PC-9 (cell line): ENCODE measurements around the gene TBCK. TPM values are rescaled to one million over a fixed set of nuclear protein-coding genes. Genes with fewer than 3 reads are reported as not detected.

Experiments used
- BruUV-seq: library from RNA; stranded (reverse); fragments of 400-500 nt; replicated peaks from 2 replicates; lab custom pipeline; 2021; lab: Mats Ljungman, UMichigan
- CTCF ChIA-PET: fragments of 300-600 bp; sonication (Branson Sonifier 250); formaldehyde crosslinking; loops from one replicate; lab custom pipeline; 2022; ENCODE audit warnings: antibody characterized with exemption; lab: Charles Lee
- POLR2A ChIA-PET: fragments of 300-600 bp; sonication (Branson Sonifier 250); formaldehyde crosslinking; loops from one replicate; lab custom pipeline; 2022; ENCODE audit warnings: antibody characterized with exemption; ENCODE audit not compliant: unreplicated experiment; lab: Charles Lee
- DNase-seq, 2 experiments: peaks; one replicate each; pipeline versions ENCODE4 v3.0.0 to v3.0.0-alpha.2; 2015 to 2022; ENCODE audit warnings: mixed read lengths in 1 of 2
- H2AFZ ChIP-seq: fragments of 200-600 bp; sonication (generic); 2 replicates; pipeline ENCODE4 v1.8.1; 2017; ENCODE audit warnings: antibody characterized with exemption
- H3F3A ChIP-seq: fragments of 200-600 bp; sonication (generic); 2 replicates; pipeline ENCODE4 v1.8.1; 2017; ENCODE audit warnings: antibody characterized with exemption, mild to moderate bottlenecking, low read depth; ENCODE audit not compliant: insufficient read depth
- H3K27ac ChIP-seq: fragments of 200-600 bp; sonication (generic); 2 replicates; pipeline ENCODE4 v1.6.1; 2016; ENCODE audit warnings: mixed run types
- H3K27me3 ChIP-seq: fragments of 200-600 bp; sonication (generic); 2 replicates; pipeline ENCODE4 v1.6.1; 2016; ENCODE audit warnings: low read depth, mixed run types; ENCODE audit not compliant: insufficient read depth
- H3K36me3 ChIP-seq: fragments of 200-600 bp; sonication (generic); 2 replicates; pipeline ENCODE4 v1.6.1; 2016; ENCODE audit warnings: low read depth, mixed run types
- H3K4me1 ChIP-seq: fragments of 200-600 bp; sonication (generic); replicated peaks from 2 replicates; pipeline ENCODE4 v1.6.1; 2016; ENCODE audit warnings: mixed run types; ENCODE audit not compliant: insufficient read depth
- H3K4me2 ChIP-seq: fragments of 200-600 bp; sonication (generic); 2 replicates; pipeline ENCODE4 v1.6.1; 2017; ENCODE audit warnings: mixed run types
- H3K4me3 ChIP-seq: fragments of 200-600 bp; sonication (generic); 2 replicates; pipeline ENCODE4 v1.6.1; 2016; ENCODE audit warnings: mixed run types
- H3K79me2 ChIP-seq: fragments of 200-600 bp; sonication (generic); 2 replicates; pipeline ENCODE4 v1.6.1; 2017; ENCODE audit warnings: low read depth, mixed run types
- H3K9me2 ChIP-seq: fragments of 200-600 bp; sonication (generic); 2 replicates; pipeline ENCODE4 v1.8.1; 2017; ENCODE audit warnings: mild to moderate bottlenecking; ENCODE audit not compliant: insufficient read depth
- H3K9me3 ChIP-seq: fragments of 200-600 bp; sonication (generic); 2 replicates; pipeline ENCODE4 v1.8.1; 2016; ENCODE audit warnings: low read depth; ENCODE audit not compliant: insufficient read depth
- H4K20me1 ChIP-seq: fragments of 200-600 bp; sonication (generic); 2 replicates; pipeline ENCODE4 v1.8.1; 2017; ENCODE audit not compliant: insufficient read depth
- EZH2 ChIP-seq: fragments of 200-600 bp; sonication (generic); IDR thresholded peaks from 2 replicates; pipeline ENCODE4 v1.8.0; 2017; ENCODE audit warnings: antibody characterized with exemption, low read depth
- intact Hi-C: fragments of 100-400 bp; cut with micrococcal nuclease; formaldehyde crosslinking; loops from one replicate; pipeline ENCODE4 v1.10.0; 2022; ENCODE audit not compliant: unreplicated experiment
- total RNA-seq: library from RNA; stranded (reverse); gene quantifications from 2 replicates; pipeline ENCODE4 v1.2.3, GENCODE V29; 2021
- TF ChIP-seq, protein P1 (sequence below): fragments of 200-600 bp; sonication (generic); conservative IDR thresholded peaks from 2 replicates; pipeline ENCODE4 v1.6.1; 2017; ENCODE audit warnings: mixed run types, antibody characterized with exemption, mild to moderate bottlenecking, moderate library complexity

TBCK gene
- total RNA-seq, 1 experiment from 2014 or later = 18.7 TPM

DNA sequence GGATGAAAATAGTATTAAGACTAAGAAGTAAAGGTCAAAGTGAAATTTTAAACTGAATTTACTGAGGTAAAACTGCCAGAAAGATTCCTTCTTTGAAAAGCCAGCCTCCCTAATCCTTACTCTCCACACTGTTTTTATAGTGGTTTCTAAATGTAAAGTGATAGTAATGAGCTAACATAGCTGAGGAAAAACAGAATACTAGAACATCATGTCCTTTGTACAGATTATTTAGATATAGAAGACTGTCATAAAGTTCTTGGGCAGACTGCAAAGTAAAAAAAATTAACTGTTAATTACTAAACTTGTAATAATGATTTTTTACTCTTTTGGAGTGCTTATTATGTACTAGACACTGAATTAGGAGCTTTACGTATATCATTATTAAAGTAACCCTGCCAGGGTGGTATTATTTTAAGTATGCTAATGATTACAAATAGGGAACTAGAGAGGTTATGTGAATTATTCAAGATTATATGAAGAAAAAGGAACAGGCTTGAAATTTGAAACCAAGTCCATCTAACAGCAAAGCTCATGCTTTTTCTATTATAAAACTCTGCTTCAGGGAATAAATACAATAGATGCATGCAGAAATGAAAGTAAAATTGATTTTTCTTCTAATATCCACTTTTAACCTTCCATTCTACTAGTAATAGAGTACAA is 150.5 kb downstream of the TBCK start:
- H3K9me2 ChIP-seq = no peaks in the 10 kb centered on the region

GRCh38 chr4:106162278-106162677 is 153.7 kb downstream of the TBCK start:
- Histone ChIP-seq H3K9me3 (no peaks in the 10 kb centered on the region), H3K9me2 (no peaks in the 10 kb centered on the region), H2AFZ (no peak overlapping the region), H3K36me3 (no peaks in the 10 kb centered on the region), H3K79me2 (no peaks in the 10 kb centered on the region), H3K4me1 (no peaks in the 10 kb centered on the region), H3K4me2 (no peak overlapping the region), H3K27me3 (no peaks in the 10 kb centered on the region), H3F3A (no peaks in the 10 kb centered on the region), H3K4me3 (no peak overlapping the region), H4K20me1 (no peaks in the 10 kb centered on the region), H3K27ac (no peak overlapping the region)
- CTCF ChIA-PET = no interaction called here
- POLR2A ChIA-PET = no interaction called here
- no peak for DNase-seq
- BruUV-seq = no TSS peak
- intact Hi-C loops = no loop called here
- TF ChIP-seq, protein P1, sequence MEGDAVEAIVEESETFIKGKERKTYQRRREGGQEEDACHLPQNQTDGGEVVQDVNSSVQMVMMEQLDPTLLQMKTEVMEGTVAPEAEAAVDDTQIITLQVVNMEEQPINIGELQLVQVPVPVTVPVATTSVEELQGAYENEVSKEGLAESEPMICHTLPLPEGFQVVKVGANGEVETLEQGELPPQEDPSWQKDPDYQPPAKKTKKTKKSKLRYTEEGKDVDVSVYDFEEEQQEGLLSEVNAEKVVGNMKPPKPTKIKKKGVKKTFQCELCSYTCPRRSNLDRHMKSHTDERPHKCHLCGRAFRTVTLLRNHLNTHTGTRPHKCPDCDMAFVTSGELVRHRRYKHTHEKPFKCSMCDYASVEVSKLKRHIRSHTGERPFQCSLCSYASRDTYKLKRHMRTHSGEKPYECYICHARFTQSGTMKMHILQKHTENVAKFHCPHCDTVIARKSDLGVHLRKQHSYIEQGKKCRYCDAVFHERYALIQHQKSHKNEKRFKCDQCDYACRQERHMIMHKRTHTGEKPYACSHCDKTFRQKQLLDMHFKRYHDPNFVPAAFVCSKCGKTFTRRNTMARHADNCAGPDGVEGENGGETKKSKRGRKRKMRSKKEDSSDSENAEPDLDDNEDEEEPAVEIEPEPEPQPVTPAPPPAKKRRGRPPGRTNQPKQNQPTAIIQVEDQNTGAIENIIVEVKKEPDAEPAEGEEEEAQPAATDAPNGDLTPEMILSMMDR = no peak

More for the DNA sequence above, 150.5 kb downstream of the TBCK start:
- no peaks in the 10 kb centered on the region for H4K20me1 ChIP-seq
- ChIA-PET POLR2A (interaction anchor here (0.6 kb wide), 1 partner anchor 321 kb away, joined by 3 read pairs; no protein-coding TSS in a partner anchor), CTCF (no interaction called here)
- H3K27ac ChIP-seq = no peak overlapping the region
- no peaks in the 10 kb centered on the region for H3F3A ChIP-seq
- no TSS peak for BruUV-seq
- no peaks in the 10 kb centered on the region for H3K36me3 ChIP-seq
- DNase-seq = no peak
- intact Hi-C loops = no loop called here
- H3K79me2 ChIP-seq = no peaks in the 10 kb centered on the region
- TF ChIP-seq, protein P1 = no peak
- H3K27me3 ChIP-seq = no peaks in the 10 kb centered on the region
- H3K9me3 ChIP-seq = no peaks in the 10 kb centered on the region
- H3K4me2 ChIP-seq = no peak overlapping the region
- H2AFZ ChIP-seq = no peak overlapping the region
- H3K4me1 ChIP-seq = no peaks in the 10 kb centered on the region
- H3K4me3 ChIP-seq = no peak overlapping the region

GRCh38 chr4:106160560-106160959 is 155.4 kb downstream of the TBCK start:
- ChIA-PET CTCF (no interaction called here), POLR2A (no interaction called here)
- Histone ChIP-seq H4K20me1 (no peaks in the 10 kb centered on the region), H3K4me1 (no peaks in the 10 kb centered on the region), H2AFZ (no peak overlapping the region), H3K9me3 (no peaks in the 10 kb centered on the region), H3F3A (no peaks in the 10 kb centered on the region), H3K27me3 (no peaks in the 10 kb centered on the region), H3K36me3 (no peaks in the 10 kb centered on the region), H3K27ac (no peak overlapping the region), H3K4me2 (no peak overlapping the region), H3K79me2 (no peaks in the 10 kb centered on the region), H3K4me3 (no peak overlapping the region), H3K9me2 (no peaks in the 10 kb centered on the region)
- no TSS peak for BruUV-seq
- intact Hi-C loops = no loop called here
- DNase-seq = no peak
- no peak for TF ChIP-seq EZH2
- TF ChIP-seq, protein P1 = no peak
